SU-DHL-6 (cell line): ENCODE data around the gene CUEDC1.

Source experiments
- H2AFZ ChIP-seq: fragments of 200-600 bp; sonication (generic); 2 replicates; pipeline ENCODE4 v1.6.1; 2014; ENCODE audit warnings: low read depth, mild to moderate bottlenecking, moderate library complexity, mixed read lengths, antibody characterized with exemption, low read length; ENCODE audit not compliant: severe bottlenecking
- H3F3A ChIP-seq: fragments of 200-600 bp; shearing (Covaris generic); 2 replicates; pipeline ENCODE4 v1.6.0; 2016; ENCODE audit warnings: antibody characterized with exemption, mild to moderate bottlenecking; ENCODE audit not compliant: insufficient read depth
- H3K27ac ChIP-seq: fragments of 200-600 bp; sonication (generic); 2 replicates; pipeline ENCODE4 v1.5.1; 2016; ENCODE audit warnings: low read depth, mild to moderate bottlenecking, low read length, moderate library complexity, mixed read lengths
- H3K27me3 ChIP-seq: fragments of 200-600 bp; sonication (generic), shearing (Covaris generic); 2 replicates; pipeline ENCODE4 v1.6.0; 2014; ENCODE audit warnings: mild to moderate bottlenecking, low read length
- H3K36me3 ChIP-seq: fragments of 200-600 bp; sonication (generic); 2 replicates; pipeline ENCODE4 v1.6.1; 2014; ENCODE audit warnings: mild to moderate bottlenecking, low read length, mixed read lengths
- H3K4me2 ChIP-seq: fragments of 300-600, 200-600 bp; shearing (Covaris generic), sonication (generic); 2 replicates; pipeline ENCODE4 v1.6.0; 2014; ENCODE audit warnings: low read length, low read depth, mild to moderate bottlenecking; ENCODE audit not compliant: poor library complexity, severe bottlenecking
- H3K4me3 ChIP-seq: fragments of 200-600 bp; sonication (generic); 2 replicates; pipeline ENCODE4 v1.5.1; 2014; ENCODE audit warnings: antibody characterized with exemption, low read length, mild to moderate bottlenecking, mixed read lengths; ENCODE audit not compliant: insufficient read depth, poor library complexity, severe bottlenecking
- H3K79me2 ChIP-seq: fragments of 200-600 bp; sonication (generic); 2 replicates; pipeline ENCODE4 v1.6.1; 2014; ENCODE audit warnings: mild to moderate bottlenecking, low read length, moderate library complexity; ENCODE audit not compliant: insufficient read depth
- H3K9ac ChIP-seq: fragments of 200-600 bp; sonication (generic); 2 replicates; pipeline ENCODE4 v1.7.0; 2014; ENCODE audit warnings: mild to moderate bottlenecking, low read length
- H3K9me2 ChIP-seq: fragments of 200-600 bp; sonication (generic); replicated peaks from 2 replicates; pipeline ENCODE4 v1.6.1; 2014; ENCODE audit warnings: low read length; ENCODE audit not compliant: insufficient read depth
- H3K9me3 ChIP-seq: fragments of 200-600 bp; sonication (generic); 2 replicates; pipeline ENCODE4 v1.6.1; 2014; ENCODE audit warnings: low read length, mixed read lengths; ENCODE audit not compliant: insufficient read depth
- H4K20me1 ChIP-seq: fragments of 200-600 bp; sonication (generic); 2 replicates; pipeline ENCODE4 v1.6.1; 2014; ENCODE audit warnings: low read depth, mild to moderate bottlenecking, antibody characterized with exemption, low read length, moderate library complexity, mixed read lengths
- CTCF ChIP-seq: fragments of 200-600 bp; sonication (generic); IDR thresholded peaks from one replicate; pipeline ENCODE4 v1.5.1; 2017; ENCODE audit warnings: antibody characterized with exemption, mild to moderate bottlenecking, low read length, moderate library complexity; ENCODE audit not compliant: insufficient read depth, poor library complexity, severe bottlenecking
- EZH2phosphoT487 ChIP-seq: fragments of 200-600 bp; sonication (generic), shearing (Covaris generic); conservative IDR thresholded peaks from 2 replicates; pipeline ENCODE4 v1.6.1; 2018; ENCODE audit warnings: mild to moderate bottlenecking, antibody characterized with exemption, low read length, moderate library complexity, mixed read lengths

Gene CUEDC1

GRCh38 chr17:57861000-57861789, 94.0 kb downstream of the CUEDC1 start:
- Histone ChIP-seq H3F3A (no peaks in the 10 kb centered on the region), H2AFZ (no peak overlapping the region), H3K4me3 (no peak overlapping the region), H3K27ac (no peak overlapping the region), H3K9me2 (no peaks in the 10 kb centered on the region), H3K27me3 (no peaks in the 10 kb centered on the region), H3K4me2 (no peak overlapping the region), H3K9me3 (no peaks in the 10 kb centered on the region), H3K9ac (no peak overlapping the region), H3K79me2 (no peaks in the 10 kb centered on the region), H4K20me1 (no peaks in the 10 kb centered on the region), H3K36me3 (no peaks in the 10 kb centered on the region)
- no peak for TF ChIP-seq CTCF
- TF ChIP-seq EZH2phosphoT487, result no peak

GRCh38 chr17:57860414-57860999, 94.7 kb downstream of the CUEDC1 start:
- Histone ChIP-seq H3K9ac (no peak overlapping the region), H3K9me2 (no peaks in the 10 kb centered on the region), H4K20me1 (no peaks in the 10 kb centered on the region), H3K9me3 (no peaks in the 10 kb centered on the region), H3K36me3 (no peaks in the 10 kb centered on the region), H3K4me3 (no peak overlapping the region), H3F3A (no peaks in the 10 kb centered on the region), H3K27me3 (no peaks in the 10 kb centered on the region), H3K4me2 (no peak overlapping the region), H3K27ac (no peak overlapping the region), H2AFZ (no peak overlapping the region), H3K79me2 (no peaks in the 10 kb centered on the region)
- TF ChIP-seq EZH2phosphoT487 (no peak), CTCF (no peak)

- TF ChIP-seq EZH2phosphoT487 (no peak), CTCF (no peak)
- Histone ChIP-seq H3K79me2 (no peaks in the 10 kb centered on the region), H3F3A (no peaks in the 10 kb centered on the region), H3K9me3 (no peaks in the 10 kb centered on the region), H4K20me1 (no peaks in the 10 kb centered on the region), H3K27ac (no peak overlapping the region), H3K9me2 (no peaks in the 10 kb centered on the region), H3K4me3 (no peak overlapping the region), H3K4me2 (no peak overlapping the region), H3K36me3 (no peaks in the 10 kb centered on the region), H3K9ac (no peak overlapping the region), H3K27me3 (no peaks in the 10 kb centered on the region), H2AFZ (no peak overlapping the region)
Measured at GRCh38 chr17:57859601-57860413, 95.4 kb downstream of the CUEDC1 start.
